PFSK-1 (cell line): ENCODE results near the gene RGL1.

Experiments used
- POLR2AphosphoS5 ChIP-seq: IDR thresholded peaks from 2 replicates; pipeline ENCODE4 v1.6.1; 2012; ENCODE audit warnings: low read depth, mild to moderate bottlenecking, control low read depth, low read length, moderate library complexity
- REST ChIP-seq, 2 experiments: IDR thresholded peaks; 2 replicates each; pipeline versions ENCODE4 v1.6.1 to v1.8.0; 2011 to 2012; ENCODE audit warnings: low read depth in 2 of 2, low read length in 2 of 2, control low read depth in 1 of 2, inconsistent platforms in 1 of 2, mild to moderate bottlenecking in 1 of 2, moderate library complexity in 1 of 2; ENCODE audit not compliant: insufficient read depth in 1 of 2
- SIN3A ChIP-seq: IDR thresholded peaks from 2 replicates; pipeline ENCODE4 v1.6.1; 2012; ENCODE audit warnings: mild to moderate bottlenecking, low read length, moderate library complexity, borderline replicate concordance; ENCODE audit not compliant: insufficient read depth
- TAF1 ChIP-seq: IDR thresholded peaks from 2 replicates; pipeline ENCODE4 v1.6.1; 2012; ENCODE audit warnings: low read length, control low read depth, borderline replicate concordance; ENCODE audit not compliant: insufficient read depth

DNA sequence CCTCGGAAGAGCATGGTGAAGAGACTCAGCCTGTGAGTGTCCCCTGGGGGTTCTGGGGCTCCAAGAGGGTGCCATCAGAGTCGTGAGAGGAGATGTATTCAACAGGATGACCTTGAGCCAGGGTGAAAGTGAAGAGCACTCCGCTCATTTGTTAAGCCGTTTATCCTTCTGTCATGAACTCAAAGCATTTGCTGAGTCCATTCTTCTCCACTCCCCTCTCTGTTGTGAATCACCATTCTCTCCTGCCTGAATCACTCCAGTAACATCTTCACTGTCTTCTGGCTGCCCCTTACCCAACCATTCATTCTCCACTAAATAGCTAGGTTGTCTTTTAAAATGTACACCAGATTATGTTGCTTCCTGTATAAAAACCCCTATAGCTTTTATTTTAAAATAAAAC is 102.2 kb downstream of the RGL1 start:
- TF ChIP-seq REST (IDR thresholded peaks at IDR 0.05; ENCODE audit: insufficient read depth in 1 of 2, low read depth in 2 of 2, low read length in 2 of 2) (no peak), TAF1 (no peak), POLR2AphosphoS5 (no peak), SIN3A (no peak)
